NCI-H146 treated with DMSO at 0.1 percent for 48 hours (cell line): ENCODE results near the gene ARHGAP8.
"Not testable (repeated sequence)": the region's sequence is repeated elsewhere in the genome, so short reads cannot be mapped to it uniquely, and the experiment has no call there.

ENCODE experiments used
- DNase-seq: peaks from one replicate; lab custom pipeline; 2025; ENCODE audit not compliant: unreplicated experiment; lab: John Stamatoyannopoulos, UW

Gene ARHGAP8

DNA sequence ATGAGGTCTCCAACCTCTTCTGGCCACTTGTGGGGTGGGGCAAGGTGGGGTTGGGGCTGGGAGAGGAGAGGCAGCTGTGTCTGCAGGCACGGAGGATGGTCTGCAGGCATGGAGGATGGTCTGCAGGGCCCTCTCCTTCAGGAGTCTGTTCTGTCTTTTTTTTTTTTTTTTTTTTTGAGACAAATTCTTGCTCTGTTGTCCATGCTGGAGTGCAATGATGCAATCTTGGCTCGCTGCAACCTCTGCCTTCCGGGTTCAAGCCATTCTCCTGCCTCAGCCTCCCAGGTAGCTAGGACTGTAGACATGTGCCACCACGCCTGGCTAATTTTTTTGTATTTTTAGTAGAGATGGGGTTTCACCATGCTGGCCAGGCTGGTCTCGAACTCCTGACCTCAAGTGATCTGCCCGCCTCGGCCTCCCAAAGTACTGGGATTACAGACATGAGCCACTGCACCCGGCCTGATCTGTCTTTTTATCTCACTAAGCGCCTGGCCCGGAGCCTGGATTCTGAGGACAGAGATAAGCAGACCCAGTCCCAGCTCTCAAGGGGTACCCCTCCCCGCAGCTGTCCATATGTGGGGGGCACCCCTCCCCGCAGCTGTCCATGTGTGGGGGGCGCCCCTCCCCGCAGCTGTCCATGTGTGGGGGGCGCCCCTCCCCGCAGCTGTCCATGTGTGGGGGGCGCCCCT, 47.7 kb downstream of the ARHGAP8 start:
- not testable (repeated sequence) for DNase-seq

DNA sequence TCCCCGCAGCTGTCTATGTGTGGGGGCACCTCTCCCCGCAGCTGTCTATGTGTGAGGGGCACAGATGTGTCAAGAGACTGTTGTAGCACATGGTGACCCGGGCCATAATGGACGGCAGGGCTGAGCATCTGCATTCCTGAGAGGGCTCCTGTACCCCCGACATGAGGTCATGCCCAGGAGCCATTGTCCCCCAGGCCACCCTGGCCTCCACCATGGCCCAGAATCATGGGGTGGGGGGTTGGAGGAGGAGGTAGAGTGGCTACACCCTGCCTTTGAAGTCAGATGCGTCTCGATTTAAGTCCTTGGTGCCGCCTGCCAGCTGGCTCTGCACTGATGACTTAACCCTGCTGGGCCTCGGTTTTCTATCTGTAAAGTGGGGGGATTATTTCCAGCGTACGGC, 49.1 kb downstream of the ARHGAP8 start:
- DNase-seq, result no peak

DNA sequence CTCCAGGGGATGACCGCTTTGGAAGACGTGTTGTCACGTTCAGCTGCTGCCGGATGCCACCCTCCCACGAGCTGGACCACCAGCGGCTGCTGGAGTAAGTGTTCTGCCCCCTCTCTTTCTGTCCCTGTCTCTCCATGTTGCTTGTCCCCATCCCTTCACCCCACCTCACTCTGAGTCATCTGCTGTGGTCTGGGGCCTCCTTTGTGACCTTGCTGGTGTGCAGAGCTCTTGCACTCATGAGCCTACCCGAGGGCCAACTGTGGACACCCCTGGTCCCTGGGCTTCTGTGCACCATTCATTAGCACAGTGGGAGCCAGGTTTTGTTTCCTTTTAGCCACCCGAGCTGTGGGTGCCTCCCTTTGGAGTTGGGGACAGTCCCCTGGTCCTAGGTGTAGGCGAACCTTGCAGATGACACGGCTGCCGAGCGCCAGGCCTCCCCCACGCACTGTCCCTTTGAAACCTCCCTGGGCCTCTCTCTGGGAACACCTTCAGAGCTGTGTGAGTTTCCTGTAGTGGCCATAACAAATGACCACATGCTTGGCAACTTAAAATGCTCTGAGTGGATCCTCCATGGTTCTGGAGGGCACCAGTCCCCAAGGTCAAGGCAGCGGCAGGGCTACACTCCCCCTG, 49.8 kb downstream of the ARHGAP8 start:
- DNase-seq, result no peak

DNA sequence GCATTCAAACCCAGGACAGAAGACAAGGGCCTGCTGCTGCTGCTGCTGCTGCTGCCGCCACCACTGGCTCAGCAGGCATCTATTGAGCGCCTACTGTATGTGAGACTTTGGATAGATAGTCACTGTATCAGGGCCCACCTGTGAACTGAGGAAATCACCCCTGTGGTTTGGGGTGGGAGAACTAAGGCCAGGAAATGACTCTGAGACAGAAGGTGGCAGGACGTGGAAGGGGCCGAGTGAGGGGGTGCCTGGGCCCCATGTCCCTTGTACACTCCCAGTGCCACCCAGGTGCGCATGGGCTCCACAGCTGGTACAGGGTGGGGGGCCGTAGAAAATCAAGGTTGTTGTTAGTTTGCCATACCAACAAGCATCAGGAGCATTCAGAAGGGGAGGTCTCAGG, 50.6 kb downstream of the ARHGAP8 start:
- no peak for DNase-seq

DNA sequence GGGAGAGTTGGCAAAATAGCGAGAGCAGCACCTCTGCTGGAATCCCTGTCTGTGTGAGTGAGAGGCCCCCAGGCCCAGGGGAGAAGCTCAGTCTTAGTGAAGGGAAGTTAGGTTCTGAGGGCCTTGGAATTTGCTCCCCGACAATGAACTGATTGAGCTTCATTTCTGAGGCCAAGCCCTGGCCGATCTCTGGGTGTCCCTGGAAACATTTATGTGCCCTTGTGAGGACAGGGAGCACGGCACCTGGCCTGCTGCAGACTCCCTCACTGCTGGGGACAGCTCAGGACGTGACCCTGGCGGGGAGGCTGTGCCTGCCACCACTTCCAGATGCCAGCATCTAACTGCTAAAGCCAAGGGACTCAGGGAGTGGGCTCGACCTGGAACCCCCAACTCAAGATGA, 52.0 kb downstream of the ARHGAP8 start:
- DNase-seq, result no peak

DNA sequence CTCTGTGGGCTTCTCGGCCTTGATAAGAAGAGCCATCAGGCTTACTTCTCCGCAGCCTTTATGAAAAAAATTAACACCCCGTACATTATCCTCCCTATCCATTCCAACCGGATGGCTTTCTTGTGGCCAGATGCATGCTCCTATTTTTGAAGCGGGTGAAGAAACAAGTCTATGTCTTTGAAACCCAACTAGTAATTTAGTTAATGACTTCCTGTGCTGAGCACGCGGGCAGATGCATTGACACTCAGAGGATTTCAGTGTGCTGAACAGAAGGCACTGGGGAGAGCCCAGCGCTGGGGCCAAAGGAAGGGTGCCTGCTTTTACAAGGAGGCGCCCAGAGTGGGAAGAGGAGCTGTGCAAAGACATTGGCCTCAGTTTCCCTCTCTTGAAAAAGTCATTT, 53.3 kb downstream of the ARHGAP8 start:
- DNase-seq, result no peak

DNA sequence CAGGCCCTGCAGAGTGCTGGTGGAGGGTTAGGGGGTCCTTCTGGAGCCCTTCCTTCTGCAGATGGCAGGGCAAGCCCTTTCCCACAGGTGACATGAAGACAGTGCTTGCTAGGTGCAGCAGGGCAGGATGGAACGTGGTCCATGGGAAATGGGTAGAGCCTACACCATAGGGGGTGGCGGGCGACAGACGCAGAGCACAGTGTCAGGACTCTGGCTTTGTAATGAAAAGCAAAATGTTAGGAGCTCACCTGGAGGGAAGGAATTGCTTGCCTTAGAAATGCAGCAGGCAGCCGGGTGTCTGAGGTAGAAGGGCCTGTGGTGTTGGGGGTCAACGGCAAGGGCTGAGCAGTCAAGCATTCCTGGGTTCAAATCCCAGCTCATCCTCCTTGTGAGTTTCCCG, 54.9 kb downstream of the ARHGAP8 start:
- DNase-seq, result no peak

DNA sequence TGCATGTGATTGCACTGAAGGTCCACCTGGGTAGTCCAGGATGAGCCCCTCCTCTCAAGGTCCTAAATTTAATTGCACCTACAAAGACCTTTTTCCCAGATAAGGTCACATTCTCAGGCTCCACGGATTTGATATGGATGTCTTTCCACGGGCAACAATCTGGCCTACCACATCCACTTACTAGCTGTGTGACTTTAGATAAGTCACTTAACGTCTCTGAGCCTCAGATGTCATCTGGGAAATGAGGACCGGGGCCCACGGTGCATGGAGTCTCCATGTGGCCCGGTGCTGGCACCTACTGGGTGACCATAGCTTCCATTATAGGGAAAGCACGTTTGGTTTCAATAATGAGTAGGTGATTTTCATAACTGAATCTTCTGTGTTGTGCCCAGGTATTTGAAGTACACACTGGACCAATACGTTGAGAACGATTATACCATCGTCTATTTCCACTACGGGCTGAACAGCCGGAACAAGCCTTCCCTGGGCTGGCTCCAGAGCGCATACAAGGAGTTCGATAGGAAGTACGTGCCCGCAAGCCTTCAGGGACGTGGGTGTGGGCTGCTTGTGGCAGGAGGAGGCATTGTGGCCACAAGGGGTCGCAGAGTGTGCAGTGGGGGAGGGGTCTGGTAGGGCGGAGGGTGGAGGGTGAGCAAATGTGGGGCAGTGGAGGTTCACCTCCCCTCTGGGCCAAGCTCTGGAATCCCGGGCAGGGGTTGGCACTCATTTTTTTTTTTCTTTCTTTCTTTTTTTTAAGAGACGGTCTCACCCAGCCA, 55.7 kb downstream of the ARHGAP8 start:
- DNase-seq, result no peak

DNA sequence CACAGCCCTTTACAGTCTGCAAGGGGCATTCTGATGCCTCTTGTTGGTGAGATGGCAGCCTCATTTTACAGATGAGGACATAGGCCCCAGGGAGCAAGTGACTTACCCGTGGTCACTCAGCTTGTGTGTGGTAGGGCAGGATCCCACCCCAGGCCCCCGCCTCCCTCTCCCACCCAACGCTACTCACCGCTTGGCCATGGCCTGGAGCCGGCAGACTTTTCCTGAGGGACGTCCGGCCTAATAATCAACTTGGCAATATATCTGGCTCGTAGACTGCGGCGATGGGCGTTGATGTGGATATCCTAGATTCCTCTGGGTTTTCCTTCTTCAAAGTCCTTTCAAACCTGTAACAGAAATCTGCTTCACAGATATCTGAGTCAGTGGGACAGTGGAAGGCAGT, 57.1 kb downstream of the ARHGAP8 start:
- no peak for DNase-seq

DNA sequence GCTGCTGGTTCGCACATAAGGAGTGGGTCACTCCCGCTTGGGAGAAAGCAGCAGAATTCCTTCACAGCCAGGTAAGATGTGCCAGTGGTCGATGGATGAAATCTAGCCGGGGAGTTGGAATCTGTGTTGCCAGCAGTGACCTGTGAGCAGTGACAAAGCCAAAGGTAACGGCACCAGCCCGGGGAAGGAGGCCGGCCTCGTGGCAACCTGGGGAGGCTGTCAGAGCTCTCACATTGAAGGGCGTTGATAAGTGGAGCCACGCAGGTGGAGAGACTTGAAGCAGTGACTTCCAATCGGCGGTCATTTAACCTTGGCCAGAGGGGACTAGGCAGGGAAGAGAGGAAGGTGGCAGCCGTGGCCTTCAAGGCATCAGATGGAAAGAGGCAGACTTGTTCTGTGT, 58.8 kb downstream of the ARHGAP8 start:
- DNase-seq, result no peak

DNA sequence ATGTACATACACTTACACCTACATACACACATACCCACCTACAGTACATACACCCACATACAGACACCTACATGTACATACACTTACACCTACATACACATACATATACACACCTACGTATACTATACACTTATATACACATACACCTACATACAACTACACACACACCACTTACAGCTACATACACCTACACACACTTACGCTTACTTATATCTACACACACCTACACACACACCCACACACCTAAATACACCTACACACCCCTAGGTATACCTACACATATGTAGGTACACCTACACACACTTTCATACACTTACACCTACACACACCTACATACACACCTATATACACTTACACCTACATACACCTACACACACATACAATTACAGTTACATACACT, 61.0 kb downstream of the ARHGAP8 start:
- DNase-seq, result no peak

DNA sequence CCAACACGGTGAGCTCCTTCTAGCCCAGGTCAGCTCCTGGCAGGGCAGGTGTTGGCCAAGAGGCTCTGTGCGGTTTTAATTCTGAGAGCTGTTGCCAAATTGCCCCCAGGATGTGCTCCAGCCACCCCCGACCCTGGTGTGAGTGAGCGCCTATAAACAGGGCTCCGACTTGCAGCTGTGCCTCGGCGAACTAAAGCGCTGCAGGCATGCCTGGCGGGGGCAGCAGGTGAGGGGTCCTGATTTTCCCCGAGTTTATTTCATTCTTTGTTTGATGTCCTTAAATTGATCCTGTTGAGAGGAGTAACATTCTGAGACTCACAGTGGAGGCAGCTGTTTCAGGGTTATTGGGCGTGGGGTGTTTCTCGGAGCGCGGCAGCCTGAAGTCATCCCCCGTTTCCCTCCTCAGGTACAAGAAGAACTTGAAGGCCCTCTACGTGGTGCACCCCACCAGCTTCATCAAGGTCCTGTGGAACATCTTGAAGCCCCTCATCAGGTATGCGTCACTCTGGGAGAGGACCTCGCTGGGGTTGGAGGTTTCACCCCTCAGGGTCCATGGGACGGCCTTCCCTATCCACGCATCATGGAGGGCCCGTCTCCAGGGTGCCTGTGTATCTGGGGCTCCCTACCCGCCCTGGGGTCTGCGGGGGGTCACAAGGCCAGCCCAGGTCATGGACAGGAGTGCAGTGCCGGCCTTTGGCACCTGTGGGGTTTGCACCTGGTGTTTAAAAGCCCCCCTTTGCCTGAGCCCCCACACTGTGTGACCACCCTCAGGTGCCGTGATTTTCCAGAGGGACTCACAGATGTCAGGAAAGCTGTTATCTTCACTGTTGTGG, 62.1 kb downstream of the ARHGAP8 start:
- no peak for DNase-seq

DNA sequence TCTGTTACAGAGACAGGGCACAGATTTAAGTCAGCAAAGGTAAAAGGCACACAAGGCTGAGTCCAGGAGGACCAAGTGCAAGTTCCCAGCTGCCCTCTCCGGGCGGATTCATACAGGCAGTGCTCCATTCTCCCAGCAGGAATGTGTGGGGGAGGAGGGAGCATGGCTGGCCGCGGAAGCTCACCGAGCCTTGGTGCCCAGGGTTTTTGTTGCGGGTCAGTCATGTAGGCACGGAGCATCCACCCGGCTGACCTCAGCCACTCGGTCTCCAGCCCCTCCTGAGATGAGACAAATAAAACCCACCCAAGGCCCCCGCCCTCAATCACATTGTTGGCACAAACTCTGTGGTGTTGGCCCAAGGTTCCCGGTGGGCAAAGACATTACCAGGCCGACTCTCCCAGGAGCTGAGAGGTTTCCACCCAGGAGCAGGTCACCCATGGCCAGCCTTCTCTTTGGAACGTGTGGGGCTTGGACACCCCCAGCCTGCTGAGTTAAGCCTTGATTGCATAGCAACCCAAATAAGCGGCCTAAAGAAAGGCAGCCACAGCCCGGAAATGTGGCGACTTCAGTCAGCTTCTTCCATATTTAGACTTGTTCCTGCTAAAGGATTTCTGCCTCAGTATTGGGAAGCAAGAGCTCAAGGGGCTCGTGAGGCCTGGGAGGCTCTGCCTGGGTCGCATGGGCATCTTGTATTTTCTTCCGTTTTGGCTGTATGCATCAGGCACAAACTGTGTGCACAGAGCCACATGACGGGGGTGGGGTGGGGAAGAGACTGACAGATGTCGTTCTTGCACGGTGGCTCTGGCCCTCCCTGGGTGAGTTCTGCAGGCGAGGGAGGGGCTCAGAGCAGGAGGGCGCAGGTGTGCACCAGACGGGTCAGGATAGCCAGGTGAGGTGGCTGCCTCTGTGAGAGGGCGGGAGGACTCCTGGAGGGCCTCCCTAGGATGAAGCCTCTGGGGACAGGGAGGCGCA, 63.0 kb downstream of the ARHGAP8 start:
- DNase-seq, result no peak

DNA sequence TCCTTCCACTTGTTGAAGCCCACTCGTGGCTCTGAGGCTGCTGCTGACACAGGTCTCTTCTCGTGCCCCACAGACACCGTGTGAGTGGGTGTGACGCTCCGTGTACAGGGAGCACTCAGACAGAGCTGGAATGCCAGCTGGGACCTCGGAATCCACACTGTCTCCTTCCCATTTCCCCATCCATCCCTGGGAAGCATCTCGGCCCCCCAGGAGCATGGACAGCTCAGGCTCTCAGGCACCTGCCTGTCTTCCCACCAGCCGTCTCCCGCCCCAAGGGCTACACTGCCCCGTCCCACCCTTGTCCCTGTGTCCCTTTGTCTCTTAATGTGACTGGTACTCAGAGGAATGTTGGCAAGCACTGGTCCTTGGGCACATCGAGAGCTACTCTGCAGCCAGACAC, 63.8 kb downstream of the ARHGAP8 start:
- DNase-seq, result no peak

DNA sequence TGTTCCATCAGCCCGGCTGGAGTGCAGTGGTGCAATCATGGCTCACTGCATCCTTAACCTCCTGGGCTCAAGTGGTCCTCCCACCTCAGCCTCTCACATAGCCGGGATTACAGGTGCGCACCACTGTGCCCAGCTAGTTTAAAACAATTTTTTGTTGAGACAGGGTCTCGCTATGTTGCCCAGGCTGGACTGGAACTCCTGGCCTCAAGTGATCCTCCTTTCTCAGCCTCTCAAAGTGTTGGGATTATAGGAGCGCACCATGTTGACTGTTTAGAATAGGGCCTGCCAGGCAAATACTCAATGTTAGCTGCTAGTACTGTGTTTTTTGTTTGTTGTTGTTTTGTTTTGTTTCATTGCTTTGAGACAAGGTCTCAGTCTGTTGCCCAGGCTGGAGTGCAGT, 66.4 kb downstream of the ARHGAP8 start:
- no peak for DNase-seq

DNA sequence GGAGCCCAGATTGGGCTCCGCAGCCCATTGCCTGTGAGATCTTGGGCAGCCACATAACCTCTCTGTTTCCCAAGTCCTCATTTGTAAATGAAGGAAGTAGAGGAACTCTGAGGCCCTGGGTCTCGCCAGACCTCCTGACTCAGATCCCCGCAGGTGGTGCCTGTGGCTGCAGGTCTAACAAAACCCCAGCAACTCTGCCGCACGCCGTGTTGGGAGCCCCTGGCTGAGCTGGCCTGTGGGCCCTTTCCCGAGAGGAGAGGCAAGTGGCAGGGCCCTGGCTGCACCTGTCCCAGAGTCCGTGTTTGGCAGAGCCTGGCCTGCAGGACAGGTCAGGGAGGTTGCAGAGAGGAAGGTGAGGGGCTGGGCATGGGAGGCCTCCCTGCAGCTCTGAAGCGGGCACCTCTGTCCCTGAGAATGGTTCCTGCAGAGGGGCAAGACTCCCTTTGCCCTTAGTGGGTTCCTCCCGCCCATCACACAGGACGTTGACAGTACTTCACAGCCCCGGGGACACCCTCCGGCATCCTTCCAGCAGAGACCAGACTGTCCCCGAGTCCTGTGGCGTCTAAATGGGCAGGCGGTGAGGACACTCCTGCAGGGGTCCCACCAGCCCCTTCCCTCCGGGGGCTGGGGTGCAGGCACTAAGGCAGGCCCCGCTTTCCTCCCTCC, 67.7 kb downstream of the ARHGAP8 start:
- DNase-seq, result no peak

DNA sequence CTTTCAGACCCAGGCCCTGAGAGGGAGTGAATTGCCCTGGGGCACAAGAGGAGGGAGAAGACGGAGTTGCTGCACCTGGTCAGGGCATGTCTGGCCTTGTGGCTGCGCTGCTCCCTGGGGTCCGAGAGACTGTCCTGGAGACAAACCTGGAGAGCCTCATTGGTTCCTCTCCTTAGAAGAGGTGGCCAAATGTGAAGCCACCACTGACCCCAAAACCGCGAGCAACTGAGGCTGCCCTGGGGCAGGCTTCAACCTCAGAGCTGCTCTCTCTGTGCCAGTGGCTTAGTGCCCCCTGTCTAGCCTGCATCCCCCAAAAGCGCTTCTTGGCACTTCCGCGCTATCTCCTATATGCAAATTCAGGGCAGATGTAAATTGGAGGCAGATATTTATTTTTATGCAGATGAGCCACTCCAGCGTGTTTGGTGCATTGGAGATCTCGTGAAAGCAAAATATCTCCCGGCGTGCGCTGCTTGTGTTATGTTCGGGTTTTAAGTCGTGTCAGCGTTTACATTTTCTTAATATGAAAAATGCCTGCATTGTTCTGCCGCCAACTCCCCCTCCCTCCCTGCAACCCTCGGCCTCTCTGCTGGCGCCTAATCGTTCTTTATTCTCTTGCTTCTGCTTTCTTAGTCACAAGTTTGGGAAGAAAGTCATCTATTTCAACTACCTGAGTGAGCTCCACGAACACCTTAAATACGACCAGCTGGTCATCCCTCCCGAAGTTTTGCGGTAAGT, 69.5 kb downstream of the ARHGAP8 start:
- DNase-seq, result no peak

DNA sequence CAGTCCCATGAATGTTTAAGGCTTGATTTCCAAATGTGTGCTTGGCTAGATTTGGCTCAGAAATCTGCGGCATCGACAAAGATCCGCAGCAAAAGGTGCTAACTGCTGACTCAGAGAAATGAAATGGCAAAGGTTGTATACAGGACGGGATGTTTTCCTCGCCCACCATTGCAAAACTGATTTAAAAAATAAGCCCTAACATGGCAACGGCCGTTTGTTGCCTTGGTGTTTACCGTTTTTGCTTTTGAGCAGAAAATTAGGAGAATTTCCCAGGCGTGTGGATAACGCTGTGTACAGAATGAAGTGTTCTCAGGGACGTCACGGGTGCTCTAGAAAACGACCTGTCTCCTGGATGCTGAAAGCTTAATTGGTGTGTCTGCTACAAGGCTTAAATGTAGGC, 70.2 kb downstream of the ARHGAP8 start:
- no peak for DNase-seq

DNA sequence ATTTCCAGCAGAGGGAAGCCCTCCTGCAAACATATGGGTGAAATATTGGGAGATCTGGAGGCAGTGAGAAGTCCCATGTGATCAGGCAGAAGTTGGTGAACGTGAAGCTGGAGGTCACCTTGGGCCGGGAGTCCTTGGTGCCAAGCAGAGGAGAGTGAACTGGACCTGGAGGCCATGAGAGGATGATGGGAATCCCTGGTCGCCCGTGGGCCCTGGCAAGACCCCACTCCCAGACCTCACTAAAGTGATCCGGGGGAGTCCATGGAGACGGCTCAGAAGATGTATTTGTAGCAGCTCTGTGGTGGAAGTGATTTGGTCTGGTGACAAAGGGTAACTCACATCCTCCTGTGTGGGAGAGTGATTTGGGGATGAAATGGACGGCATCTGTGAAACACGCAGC, 71.0 kb downstream of the ARHGAP8 start:
- no peak for DNase-seq
